Measurements from ENCODE around the gene DNAJC7.

DNA sequence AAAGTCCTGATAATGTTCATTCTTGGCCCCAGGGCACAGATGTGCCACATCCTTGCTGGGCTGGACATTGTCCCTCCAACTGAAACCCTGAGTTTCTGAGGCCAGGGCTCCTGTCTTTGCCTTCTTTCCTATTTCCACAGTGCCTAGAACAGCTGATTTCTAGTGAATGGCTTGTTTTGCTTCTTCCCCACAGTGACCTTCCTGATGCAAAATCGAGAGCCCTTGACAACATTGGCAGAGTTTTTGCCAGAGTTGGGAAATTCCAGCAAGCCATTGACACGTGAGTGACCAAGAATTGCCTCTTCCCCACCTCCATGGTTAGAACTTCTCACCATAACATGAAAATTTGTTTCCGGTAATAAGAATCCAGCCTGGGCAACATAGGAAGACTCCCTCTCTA lies 72.3 kb downstream of the DNAJC7 start:
- no peak for TF ChIP-seq GABPA (IDR thresholded peaks at IDR 0.05; ENCODE audit: low read depth)
- no peak for TF ChIP-seq CTCF (IDR thresholded peaks at IDR 0.05)
- TF ChIP-seq SMC3 (IDR thresholded peaks at IDR 0.05; ENCODE audit: low read depth, low read length), result no peak
- no peak for TF ChIP-seq RCOR1 (IDR thresholded peaks at IDR 0.05; ENCODE audit: low read length)
- TF ChIP-seq TCF12 (IDR thresholded peaks at IDR 0.05), result no peak
- TF ChIP-seq CHD2 (IDR thresholded peaks at IDR 0.05; ENCODE audit: low read length, partially characterized antibody), result no peak
- TF ChIP-seq FOXM1 (IDR thresholded peaks at IDR 0.05; ENCODE audit: low read depth), result no peak
- TF ChIP-seq MEF2A (IDR thresholded peaks at IDR 0.05; ENCODE audit: borderline replicate concordance, low read depth), result no peak
- TF ChIP-seq, protein P1, sequence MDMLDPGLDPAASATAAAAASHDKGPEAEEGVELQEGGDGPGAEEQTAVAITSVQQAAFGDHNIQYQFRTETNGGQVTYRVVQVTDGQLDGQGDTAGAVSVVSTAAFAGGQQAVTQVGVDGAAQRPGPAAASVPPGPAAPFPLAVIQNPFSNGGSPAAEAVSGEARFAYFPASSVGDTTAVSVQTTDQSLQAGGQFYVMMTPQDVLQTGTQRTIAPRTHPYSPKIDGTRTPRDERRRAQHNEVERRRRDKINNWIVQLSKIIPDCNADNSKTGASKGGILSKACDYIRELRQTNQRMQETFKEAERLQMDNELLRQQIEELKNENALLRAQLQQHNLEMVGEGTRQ (IDR thresholded peaks at IDR 0.05; ENCODE audit: borderline replicate concordance, low read depth, low read length), result no peak
- TF ChIP-seq, protein P2, sequence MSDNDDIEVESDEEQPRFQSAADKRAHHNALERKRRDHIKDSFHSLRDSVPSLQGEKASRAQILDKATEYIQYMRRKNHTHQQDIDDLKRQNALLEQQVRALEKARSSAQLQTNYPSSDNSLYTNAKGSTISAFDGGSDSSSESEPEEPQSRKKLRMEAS (IDR thresholded peaks at IDR 0.05; ENCODE audit: low read depth), result no peak
- TF ChIP-seq EP300 (IDR thresholded peaks at IDR 0.05; ENCODE audit: borderline replicate concordance in 1 of 2, low read depth in 1 of 2, low read length in 1 of 2), result no peak
- no peak for TF ChIP-seq POLR2AphosphoS5 (IDR thresholded peaks at IDR 0.05; ENCODE audit: low read depth, low read length)
- TF ChIP-seq IRF3 (IDR thresholded peaks at IDR 0.05; ENCODE audit: low read depth, low read length), result no peak
